ENCODE data around the gene SMOC2.

SMOC2 gene

GRCh38 chr6:168496139-168496996 is 55.4 kb downstream of the SMOC2 start:
- Mint-ChIP-seq H3K4me3 (no peak overlapping the region), H3K9me3 (no peaks in the 10 kb centered on the region), H3K36me3 (ENCODE audit: low read depth) (no peaks in the 10 kb centered on the region), H3K27me3 (ENCODE audit: low read depth) (no peaks in the 10 kb centered on the region), H3K4me1 (ENCODE audit: low read depth) (no peaks in the 10 kb centered on the region), H3K27ac (no peak overlapping the region)
- no peak for DNase-seq (ENCODE audit: low spot score)

GRCh38 chr6:168496997-168497331 is 56.0 kb downstream of the SMOC2 start:
- Mint-ChIP-seq H3K27ac (no peak overlapping the region), H3K27me3 (ENCODE audit: low read depth) (no peaks in the 10 kb centered on the region), H3K36me3 (ENCODE audit: low read depth) (no peaks in the 10 kb centered on the region), H3K4me1 (ENCODE audit: low read depth) (no peaks in the 10 kb centered on the region), H3K4me3 (no peak overlapping the region), H3K9me3 (no peaks in the 10 kb centered on the region)
- DNase-seq (ENCODE audit: low spot score): no peak

DNA sequence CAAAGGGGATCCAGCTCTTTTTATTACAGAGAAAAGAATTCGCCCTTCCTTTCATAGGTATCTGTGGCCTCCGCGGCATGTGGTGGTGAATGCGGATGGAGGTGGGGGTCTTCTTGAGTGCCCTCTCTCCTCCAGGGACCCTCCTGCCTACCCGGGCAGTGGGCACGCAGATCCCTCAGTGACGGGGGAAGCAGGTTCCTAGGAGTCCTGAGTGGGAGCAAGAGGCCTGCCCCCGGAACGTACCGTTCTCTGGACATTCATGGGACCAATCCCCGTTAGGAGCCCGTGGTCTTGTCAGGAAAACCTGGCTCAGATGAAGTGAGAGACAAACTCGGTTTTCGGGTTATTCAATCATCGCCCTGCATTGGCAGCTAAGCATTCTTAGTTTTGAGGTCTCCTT is 56.4 kb downstream of the SMOC2 start:
- no peaks in the 10 kb centered on the region for H3K9me3 Mint-ChIP-seq

GRCh38 chr6:168498161-168498843 is 57.3 kb downstream of the SMOC2 start:
- H3K27ac Mint-ChIP-seq: no peak overlapping the region
- no peaks in the 10 kb centered on the region for H3K9me3 Mint-ChIP-seq
- H3K4me1 Mint-ChIP-seq (ENCODE audit: low read depth): no peaks in the 10 kb centered on the region
- no peak for DNase-seq (ENCODE audit: low spot score)
- no peaks in the 10 kb centered on the region for H3K36me3 Mint-ChIP-seq (ENCODE audit: low read depth)
- H3K4me3 Mint-ChIP-seq: no peak overlapping the region
- no peaks in the 10 kb centered on the region for H3K27me3 Mint-ChIP-seq (ENCODE audit: low read depth)

More for the DNA sequence above, 56.4 kb downstream of the SMOC2 start:
- Mint-ChIP-seq H3K27me3 (ENCODE audit: low read depth) (no peaks in the 10 kb centered on the region), H3K27ac (no peak overlapping the region), H3K4me1 (ENCODE audit: low read depth) (no peaks in the 10 kb centered on the region), H3K4me3 (no peak overlapping the region), H3K36me3 (ENCODE audit: low read depth) (no peaks in the 10 kb centered on the region)
- no peak for DNase-seq (ENCODE audit: low spot score)

GRCh38 chr6:168499045-168499650 is 58.2 kb downstream of the SMOC2 start:
- Mint-ChIP-seq H3K4me1 (ENCODE audit: low read depth) (no peaks in the 10 kb centered on the region), H3K27ac (no peak overlapping the region), H3K4me3 (no peak overlapping the region), H3K27me3 (ENCODE audit: low read depth) (no peaks in the 10 kb centered on the region), H3K9me3 (no peaks in the 10 kb centered on the region), H3K36me3 (ENCODE audit: low read depth) (no peaks in the 10 kb centered on the region)
- no peak for DNase-seq (ENCODE audit: low spot score)

DNA sequence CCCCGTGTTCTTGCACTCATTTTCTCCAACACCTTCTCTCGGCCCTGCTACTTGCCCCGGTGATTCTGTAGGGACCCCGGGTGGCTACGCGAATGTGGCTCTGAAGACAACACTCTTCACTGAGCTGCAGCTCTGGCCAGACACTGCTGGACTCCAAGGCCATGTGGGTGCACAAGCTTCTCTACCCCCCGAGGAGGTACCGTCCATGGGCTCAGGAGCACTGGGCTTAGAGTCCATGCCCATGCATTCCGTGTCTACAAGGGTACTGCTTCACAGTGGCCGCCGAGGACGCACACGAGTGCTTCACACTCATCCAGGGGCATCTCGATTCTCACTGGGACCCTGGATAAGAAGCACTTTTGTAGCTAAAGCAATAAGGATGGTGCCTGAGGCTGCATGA is 59.5 kb downstream of the SMOC2 start:
- Mint-ChIP-seq H3K27ac (no peak overlapping the region), H3K4me1 (ENCODE audit: low read depth) (no peaks in the 10 kb centered on the region), H3K36me3 (ENCODE audit: low read depth) (no peaks in the 10 kb centered on the region), H3K27me3 (ENCODE audit: low read depth) (no peaks in the 10 kb centered on the region), H3K4me3 (no peak overlapping the region), H3K9me3 (no peaks in the 10 kb centered on the region)
- no peak for DNase-seq (ENCODE audit: low spot score)

GRCh38 chr6:168501561-168501960 is 60.6 kb downstream of the SMOC2 start:
- Mint-ChIP-seq H3K27ac (no peak overlapping the region), H3K4me1 (ENCODE audit: low read depth) (no peaks in the 10 kb centered on the region), H3K4me3 (no peak overlapping the region), H3K9me3 (no peaks in the 10 kb centered on the region), H3K36me3 (ENCODE audit: low read depth) (no peaks in the 10 kb centered on the region), H3K27me3 (ENCODE audit: low read depth) (no peaks in the 10 kb centered on the region)
- no peak for DNase-seq (ENCODE audit: low spot score)

- no peaks in the 10 kb centered on the region for H3K27me3 Mint-ChIP-seq (ENCODE audit: low read depth)
- DNase-seq (ENCODE audit: low spot score): no peak
- H3K4me1 Mint-ChIP-seq (ENCODE audit: low read depth): no peaks in the 10 kb centered on the region
- H3K27ac Mint-ChIP-seq: no peak overlapping the region
- H3K4me3 Mint-ChIP-seq: no peak overlapping the region
- H3K9me3 Mint-ChIP-seq: no peaks in the 10 kb centered on the region
- no peaks in the 10 kb centered on the region for H3K36me3 Mint-ChIP-seq (ENCODE audit: low read depth)
These were observed 63.4 kb downstream of the SMOC2 start for GRCh38 chr6:168504366-168504765.

DNA sequence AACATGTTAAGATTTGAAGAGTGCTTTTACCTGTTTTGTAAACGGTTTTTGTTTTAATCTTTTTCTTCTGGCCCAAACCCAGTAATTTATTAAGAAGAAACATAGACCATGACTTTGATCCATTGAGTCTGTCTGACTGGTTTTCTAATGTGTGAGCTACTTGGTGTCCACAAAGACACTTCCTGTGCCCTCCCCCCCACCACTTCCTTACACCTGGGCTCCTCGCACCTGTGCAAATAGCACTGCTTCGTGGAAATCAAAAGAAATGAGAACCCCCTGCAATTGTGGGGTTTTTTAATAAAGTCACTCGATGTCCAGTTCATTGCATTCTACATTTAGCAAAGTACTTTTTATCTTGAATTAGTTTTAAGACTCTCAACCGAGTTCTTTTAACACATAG is 65.5 kb downstream of the SMOC2 start:
- Mint-ChIP-seq H3K4me3 (no peak overlapping the region), H3K27me3 (ENCODE audit: low read depth) (no peaks in the 10 kb centered on the region), H3K36me3 (ENCODE audit: low read depth) (no peaks in the 10 kb centered on the region), H3K4me1 (ENCODE audit: low read depth) (no peaks in the 10 kb centered on the region), H3K27ac (no peak overlapping the region), H3K9me3 (no peaks in the 10 kb centered on the region)
- no peak for DNase-seq (ENCODE audit: low spot score)

DNA sequence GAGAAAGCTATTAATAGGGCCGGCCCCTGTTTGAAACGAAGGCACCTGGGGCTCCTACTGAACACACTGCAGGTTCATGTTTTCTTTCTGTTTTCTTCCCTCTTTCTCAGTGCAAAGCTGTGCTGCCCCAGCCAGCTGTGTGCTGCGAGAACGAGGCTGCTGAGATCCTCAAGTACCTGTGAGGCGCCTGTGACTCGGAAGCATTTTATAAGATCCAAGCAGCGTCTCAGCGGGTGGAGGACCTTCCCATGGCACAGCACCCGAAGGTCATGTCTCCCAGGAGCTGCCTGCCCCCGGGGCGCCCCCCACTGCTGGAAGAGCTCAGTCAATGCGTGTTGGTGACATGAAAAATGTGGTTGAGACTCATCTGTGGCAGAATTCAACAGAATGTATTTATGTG is 66.3 kb downstream of the SMOC2 start:
- no peak overlapping the region for H3K4me3 Mint-ChIP-seq
- no peak for DNase-seq (ENCODE audit: low spot score)
- no peaks in the 10 kb centered on the region for H3K27me3 Mint-ChIP-seq (ENCODE audit: low read depth)
- no peaks in the 10 kb centered on the region for H3K9me3 Mint-ChIP-seq
- no peak overlapping the region for H3K27ac Mint-ChIP-seq
- no peaks in the 10 kb centered on the region for H3K4me1 Mint-ChIP-seq (ENCODE audit: low read depth)
- no peaks in the 10 kb centered on the region for H3K36me3 Mint-ChIP-seq (ENCODE audit: low read depth)

GRCh38 chr6:168507730-168508129 is 66.7 kb downstream of the SMOC2 start:
- Mint-ChIP-seq H3K27ac (no peak overlapping the region), H3K4me1 (ENCODE audit: low read depth) (no peaks in the 10 kb centered on the region), H3K27me3 (ENCODE audit: low read depth) (no peaks in the 10 kb centered on the region), H3K4me3 (no peak overlapping the region), H3K36me3 (ENCODE audit: low read depth) (no peaks in the 10 kb centered on the region), H3K9me3 (no peaks in the 10 kb centered on the region)
- DNase-seq (ENCODE audit: low spot score): no peak

DNA sequence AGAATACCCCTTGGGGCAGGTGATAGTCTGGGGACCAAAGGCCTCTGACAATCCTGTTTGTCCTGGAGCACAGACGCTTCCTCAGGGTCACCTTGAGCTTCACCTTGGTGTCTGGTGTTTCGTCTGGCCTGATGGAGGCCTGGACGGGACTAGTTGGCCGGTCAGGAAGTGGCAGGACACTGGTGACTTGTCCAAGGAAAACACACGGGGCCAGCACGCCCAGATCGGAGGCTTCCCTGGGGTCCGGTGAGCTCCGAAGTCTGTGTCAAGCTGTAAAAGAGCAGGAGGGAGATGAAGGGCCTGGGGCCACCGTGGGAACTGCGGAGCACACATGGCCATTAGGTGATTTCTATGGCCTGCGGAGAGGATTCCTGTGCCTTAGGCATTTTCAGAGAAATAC is 67.9 kb downstream of the SMOC2 start:
- Mint-ChIP-seq H3K4me1 (ENCODE audit: low read depth) (no peaks in the 10 kb centered on the region), H3K36me3 (ENCODE audit: low read depth) (no peaks in the 10 kb centered on the region), H3K27me3 (ENCODE audit: low read depth) (no peaks in the 10 kb centered on the region), H3K27ac (no peak overlapping the region), H3K4me3 (no peak overlapping the region), H3K9me3 (no peaks in the 10 kb centered on the region)
- DNase-seq (ENCODE audit: low spot score): no peak

DNA sequence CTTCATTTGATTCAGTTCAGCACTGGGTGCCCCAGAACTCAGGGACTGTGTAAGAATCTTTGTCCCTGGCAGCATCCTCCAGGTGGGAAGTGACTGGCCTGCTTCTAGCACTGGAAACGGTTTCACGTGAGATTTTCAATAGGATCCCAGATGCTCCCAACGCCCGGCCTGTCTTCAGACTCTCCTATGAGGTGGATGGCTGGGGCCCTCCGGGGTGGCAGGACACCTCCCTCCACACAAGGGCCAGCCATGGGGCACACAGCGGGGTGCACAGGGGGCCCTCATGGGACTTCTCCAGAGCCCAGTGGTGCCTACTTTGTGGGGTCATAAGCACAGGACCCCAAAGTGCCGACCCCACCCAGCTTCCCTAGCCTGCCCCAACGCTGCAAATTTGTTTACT is 72.8 kb downstream of the SMOC2 start:
- H3K36me3 Mint-ChIP-seq (ENCODE audit: low read depth): no peaks in the 10 kb centered on the region
- H3K4me3 Mint-ChIP-seq: no peak overlapping the region
- DNase-seq (ENCODE audit: low spot score): no peak
- no peak overlapping the region for H3K27ac Mint-ChIP-seq
- no peaks in the 10 kb centered on the region for H3K4me1 Mint-ChIP-seq (ENCODE audit: low read depth)
- H3K9me3 Mint-ChIP-seq: no peaks in the 10 kb centered on the region
- no peaks in the 10 kb centered on the region for H3K27me3 Mint-ChIP-seq (ENCODE audit: low read depth)

DNA sequence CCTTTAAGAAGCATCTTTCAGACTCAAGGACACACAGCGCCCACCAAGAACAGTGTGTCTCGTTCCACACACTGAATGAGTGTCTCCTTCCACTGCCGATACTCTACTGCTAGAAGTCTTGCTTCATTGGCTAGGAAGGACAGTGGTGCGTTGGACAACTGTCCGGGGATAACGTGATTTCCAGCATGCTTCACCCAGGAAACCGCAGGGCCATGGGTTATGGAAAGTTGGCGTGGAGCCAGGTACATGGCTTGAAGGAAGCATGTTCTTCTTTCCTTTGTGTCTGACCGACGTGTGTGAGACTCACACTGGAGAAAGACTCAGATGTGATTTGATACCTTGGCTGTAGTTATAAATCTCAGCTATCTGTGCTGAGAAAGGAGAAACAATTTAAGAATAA is 73.2 kb downstream of the SMOC2 start:
- no peaks in the 10 kb centered on the region for H3K9me3 Mint-ChIP-seq
- DNase-seq (ENCODE audit: low spot score): no peak
- H3K27ac Mint-ChIP-seq: no peak overlapping the region
- no peaks in the 10 kb centered on the region for H3K36me3 Mint-ChIP-seq (ENCODE audit: low read depth)
- H3K4me3 Mint-ChIP-seq: no peak overlapping the region
- no peaks in the 10 kb centered on the region for H3K27me3 Mint-ChIP-seq (ENCODE audit: low read depth)
- H3K4me1 Mint-ChIP-seq (ENCODE audit: low read depth): no peaks in the 10 kb centered on the region
